Type B pancreatic cell (in vitro differentiated cells): ENCODE results near the gene APOL6. TPM values are rescaled to one million over a fixed set of nuclear protein-coding genes. Genes with fewer than 3 reads are reported as not detected.
A peak's percentile ranks its signal among the peaks of the same experiment; 100 is the strongest.

ENCODE experiments used
- DNase-seq: peaks from one replicate; pipeline ENCODE4 v3.0.0; 2021; ENCODE audit warnings: mixed read lengths; ENCODE audit not compliant: unreplicated experiment; ENCODE audit errors: extremely low spot score
- H3K27ac Mint-ChIP-seq: 2 replicates; pipeline ENCODE4 v1.8.0; 2021; ENCODE audit warnings: mild to moderate bottlenecking, mixed read lengths
- H3K27me3 Mint-ChIP-seq: 2 replicates; pipeline ENCODE4 v1.8.0; 2021; ENCODE audit warnings: mixed read lengths
- H3K36me3 Mint-ChIP-seq: 2 replicates; pipeline ENCODE4 v1.8.0; 2021; ENCODE audit warnings: mixed read lengths
- H3K4me1 Mint-ChIP-seq: one replicate; pipeline ENCODE4 v1.8.0; 2021; ENCODE audit warnings: mixed read lengths; ENCODE audit not compliant: unreplicated experiment
- H3K4me3 Mint-ChIP-seq: 2 replicates; pipeline ENCODE4 v1.8.0; 2021; ENCODE audit warnings: mild to moderate bottlenecking, mixed read lengths
- H3K9me3 Mint-ChIP-seq: 2 replicates; pipeline ENCODE4 v1.8.0; 2021; ENCODE audit warnings: mixed read lengths
- CTCF ChIP-seq: fragments of 200-600 bp; sonication (generic); conservative IDR thresholded peaks from 2 replicates; pipeline ENCODE4 v1.5.0; 2021; ENCODE audit warnings: antibody characterized with exemption, mild to moderate bottlenecking
- total RNA-seq: library from RNA; stranded (reverse); gene quantifications from 2 replicates; pipeline ENCODE4 v1.2.1, GENCODE V29; 2021; ENCODE audit warnings: low replicate concordance

The APOL6 gene
- total RNA-seq, 1 donor from 2014 or later, result 9.0 TPM

- Mint-ChIP-seq H3K27me3 (peaks cover 5% of the 10 kb centered on the region), H3K4me1 (peaks cover 5% of the 10 kb centered on the region), H3K27ac (no peak overlapping the region), H3K36me3 (no peaks in the 10 kb centered on the region), H3K9me3 (no peaks in the 10 kb centered on the region), H3K4me3 (no peak overlapping the region)
- DNase-seq, result no peak
- no peak for TF ChIP-seq CTCF
Observed at GRCh38 chr22:35601743-35602615, 46.3 kb upstream of the APOL6 start.

- Mint-ChIP-seq H3K4me1 (peaks cover 8% of the 10 kb centered on the region), H3K4me3 (no peak overlapping the region), H3K9me3 (no peaks in the 10 kb centered on the region), H3K27me3 (peaks cover 8% of the 10 kb centered on the region), H3K27ac (no peak overlapping the region), H3K36me3 (no peaks in the 10 kb centered on the region)
- TF ChIP-seq CTCF, result no peak
- no peak for DNase-seq
Observed at GRCh38 chr22:35604621-35605368, 43.5 kb upstream of the APOL6 start.

- DNase-seq, result no peak
- TF ChIP-seq CTCF, result no peak
- H3K36me3 Mint-ChIP-seq, result no peaks in the 10 kb centered on the region
- H3K27ac Mint-ChIP-seq, result peak overlapping the region; percentile 56
- peaks cover 8% of the 10 kb centered on the region for H3K4me1 Mint-ChIP-seq
- H3K27me3 Mint-ChIP-seq, result peaks cover 8% of the 10 kb centered on the region
- no peaks in the 10 kb centered on the region for H3K9me3 Mint-ChIP-seq
- H3K4me3 Mint-ChIP-seq, result no peak overlapping the region
Observed at GRCh38 chr22:35605369-35605680, 42.9 kb upstream of the APOL6 start.

DNA sequence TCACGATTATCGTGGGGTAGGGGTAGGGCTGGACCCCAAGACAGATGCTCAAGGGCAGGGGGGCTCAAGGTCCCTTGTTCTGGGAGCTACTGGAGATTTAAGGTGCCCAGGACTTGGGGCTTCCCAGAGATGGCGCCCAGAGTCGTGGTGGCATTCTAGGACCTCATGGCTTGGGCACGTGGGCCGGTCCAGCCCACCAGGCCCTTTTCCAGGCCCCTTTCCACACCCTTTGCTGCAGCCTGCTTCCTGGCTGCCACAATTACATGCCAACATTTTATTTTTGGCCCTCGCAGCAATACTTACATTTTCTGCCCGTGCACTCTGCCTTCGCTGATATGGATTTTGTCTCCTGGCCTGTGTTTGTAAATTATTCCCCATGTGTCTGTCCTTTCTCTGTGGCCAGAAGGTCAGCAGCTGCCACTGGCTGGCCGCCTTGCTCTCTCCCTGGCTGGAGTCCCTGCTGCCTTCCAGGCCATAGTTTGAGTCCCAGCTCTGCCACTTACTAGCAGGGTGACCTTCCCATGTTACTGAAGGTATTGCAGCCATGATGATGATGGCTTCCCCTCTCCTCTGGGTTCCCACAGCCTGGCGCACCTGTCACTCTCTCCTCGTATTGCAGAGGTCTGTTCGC lies 42.3 kb upstream of the APOL6 start:
- H3K27ac Mint-ChIP-seq, result no peak overlapping the region

GRCh38 chr22:35606916-35607315 lies 41.3 kb upstream of the APOL6 start:
- Mint-ChIP-seq H3K4me1 (peaks cover 8% of the 10 kb centered on the region), H3K36me3 (no peaks in the 10 kb centered on the region), H3K9me3 (no peaks in the 10 kb centered on the region), H3K4me3 (no peak overlapping the region), H3K27ac (no peak overlapping the region), H3K27me3 (peaks cover 9% of the 10 kb centered on the region)
- no peak for TF ChIP-seq CTCF
- DNase-seq, result no peak

More for the DNA sequence above, 42.3 kb upstream of the APOL6 start:
- H3K4me1 Mint-ChIP-seq, result peaks cover 8% of the 10 kb centered on the region
- H3K36me3 Mint-ChIP-seq, result no peaks in the 10 kb centered on the region
- DNase-seq, result no peak
- H3K9me3 Mint-ChIP-seq, result no peaks in the 10 kb centered on the region
- peaks cover 8% of the 10 kb centered on the region for H3K27me3 Mint-ChIP-seq
- no peak overlapping the region for H3K4me3 Mint-ChIP-seq
- no peak for TF ChIP-seq CTCF
